Stomach (tissue), 19 donors: ENCODE results near the gene DOCK1. TPM values are rescaled to one million over a fixed set of nuclear protein-coding genes. Genes with fewer than 3 reads are reported as not detected.

Experiments
- DNase-seq, 2 donors: peaks; one replicate each; pipeline versions ENCODE4 v3.0.0 to v3.0.0-alpha.2; 2013 to 2019
- H3K27ac ChIP-seq, 5 donors: fragments of 200-600 bp in 4 of 5; sonication (generic) in 4 of 5; one replicate each; pipeline ENCODE4 v1.5.1; 2013 to 2019; ENCODE audit warnings: mild to moderate bottlenecking in 1 of 5, moderate library complexity in 1 of 5
- H3K27me3 ChIP-seq, 3 donors: fragments of 200-600 bp; sonication (generic); one replicate each; pipeline ENCODE4 v1.5.1; 2017 to 2019; ENCODE audit warnings: mixed run types in 1 of 3
- H3K36me3 ChIP-seq, 4 donors: fragments of 200-600 bp; sonication (generic); 1 replicate in 3 of 4; 2 replicates in 1 of 4; pipeline ENCODE4 v1.5.1; 2016 to 2019
- H3K4me1 ChIP-seq, 4 donors: fragments of 200-600 bp; sonication (generic); one replicate each; pipeline ENCODE4 v1.5.1; 2016 to 2019
- H3K4me3 ChIP-seq, 4 donors: fragments of 200-600 bp; sonication (generic) in 3 of 4; one replicate each; pipeline ENCODE4 v1.5.1; 2016 to 2019; ENCODE audit warnings: mild to moderate bottlenecking in 1 of 4
- H3K9me3 ChIP-seq, 4 donors: fragments of 200-600 bp; sonication (generic); one replicate each; pipeline ENCODE4 v1.5.1; 2016 to 2019
- CTCF ChIP-seq, 7 experiments: fragments of 450-650 bp in 4 of 7; fragments of 200-600 bp in 3 of 7; sonication (generic) in 3 of 7; IDR thresholded peaks; one replicate each; pipeline ENCODE4 v1.5.1; 2016 to 2019; ENCODE audit warnings: antibody characterized with exemption in 7 of 7, control low read depth in 2 of 7, mild to moderate bottlenecking in 1 of 7
- EP300 ChIP-seq: sonication (generic); formaldehyde crosslinking; IDR thresholded peaks from one replicate; pipeline ENCODE4 v1.6.1; 2017; ENCODE audit warnings: antibody characterized with exemption
- POLR2A ChIP-seq, 4 donors: fragments of 450-650 bp; IDR thresholded peaks; one replicate each; pipeline ENCODE4 v1.6.1; 2016; ENCODE audit warnings: antibody characterized with exemption in 4 of 4, control low read depth in 2 of 4, mild to moderate bottlenecking in 1 of 4, moderate library complexity in 1 of 4
- POLR2AphosphoS5 ChIP-seq, 3 donors: sonication (generic); formaldehyde crosslinking; IDR thresholded peaks; one replicate each; pipeline ENCODE4 v1.6.1; 2016; ENCODE audit warnings: antibody characterized with exemption in 3 of 3
- WGBS, 5 donors: extraction: QIAGEN DNeasy Blood & Tissue Kit in 3 of 5; methylation state at CpG; one replicate each; pipeline versions ENCODE4 v1.1.5 to v1.1.7; 2013 to 2018; 5-methylcytosine and 5-hydroxymethylcytosine counted together
- intact Hi-C: fragments of 100-400 bp; cut with DNase I; formaldehyde crosslinking; loops from one replicate; pipeline ENCODE4 v1.15.1; 2023; ENCODE audit warnings: low total_unique reads
- long read RNA-seq, 10 donors: transcript quantifications; one replicate each; lab custom pipeline, GENCODE V29; 2026
- polyA plus RNA-seq, 3 donors: library from polyadenylated mRNA; stranded (reverse); fragments of 200-250 nt; gene quantifications; one replicate each; pipeline ENCODE4 v1.2.3, GENCODE V29; 2013
- total RNA-seq, 5 donors: library from RNA; depleted of rRNA; stranded (reverse); fragments of >200 nt; gene quantifications; one replicate each; pipeline versions ENCODE4 v1.1.0 to v1.2.3, GENCODE V29; 2014 to 2016
- donor health status: healthy with polysubstance abuse.
- donor health status: Bipolar disorder and iron deficiency.
- donor health status: healthy.

DOCK1 gene
- total RNA-seq (100 to 1,000 TPM in 1 of 5 donors, 10 to 100 TPM in 4; 30.0 to 114 (median 40.3) TPM), polyA plus RNA-seq (10 to 100 TPM in 2 of 3 donors, 1 to 10 TPM in 1; 8.4 to 15.6 (median 11.1) TPM)
- long read RNA-seq, donor 1, result 0 reads
- long read RNA-seq, donor 2, result 0 reads
- long read RNA-seq, donor 3, full-length matches to known transcripts, result 1 of 1 reads
- long read RNA-seq, donor 3, partial matches to known transcripts, result 0 of 1 reads
- long read RNA-seq, donor 3, other reads (novel, unspliced or antisense), result 0 of 1 reads
- long read RNA-seq, donor 4, result 0 reads
- long read RNA-seq, donor 5, full-length matches to known transcripts, result 1 of 1 reads
- long read RNA-seq, donor 5, partial matches to known transcripts, result 0 of 1 reads
- long read RNA-seq, donor 5, other reads (novel, unspliced or antisense), result 0 of 1 reads
- long read RNA-seq, donor 6, full-length matches to known transcripts, result 4 of 10 reads
- long read RNA-seq, donor 6, partial matches to known transcripts, result 6 of 10 reads
- long read RNA-seq, donor 6, other reads (novel, unspliced or antisense), result 0 of 10 reads
- long read RNA-seq, donor 7, result 0 reads
- long read RNA-seq, donor 8, full-length matches to known transcripts, result 1 of 1 reads
- long read RNA-seq, donor 8, partial matches to known transcripts, result 0 of 1 reads
- long read RNA-seq, donor 8, other reads (novel, unspliced or antisense), result 0 of 1 reads
- long read RNA-seq, donor 9, full-length matches to known transcripts, result 2 of 2 reads
- long read RNA-seq, donor 9, partial matches to known transcripts, result 0 of 2 reads
- long read RNA-seq, donor 9, other reads (novel, unspliced or antisense), result 0 of 2 reads
- long read RNA-seq, donor 10, result 0 reads

GRCh38 chr10:126904818-126905701, at the start of gene DOCK1:
TSS of gene DOCK1 (plus strand) at chr10:126905428. CDS start at chr10:126905518, 90 bp downstream.
- no peaks in the 10 kb centered on the region for H3K9me3 ChIP-seq
- TF ChIP-seq POLR2AphosphoS5 (IDR thresholded peaks at IDR 0.05) (peak in 2 of 3 donors; percentile 28 to 48), EP300 (no peak), POLR2A (IDR thresholded peaks at IDR 0.05) (no peak), CTCF (IDR thresholded peaks at IDR 0.05) (no peak)
- peaks cover 0 to 14% (median 0%) of the 10 kb centered on the region in 3 donors for H3K27me3 ChIP-seq
- peak within 1 kb of the TSS; percentile 69 to 88 (median 81) for H3K4me3 ChIP-seq
- DNase-seq, result peak; percentile 67 to 93
- H3K4me1 ChIP-seq, result peaks cover 18 to 51% (median 24%) of the 10 kb centered on the region in 4 donors
- H3K36me3 ChIP-seq, result no peaks in the 10 kb centered on the region
- intact Hi-C loops, result no loop called here
- H3K27ac ChIP-seq, result peak within 1 kb of the TSS; percentile 81 to 87 (median 85)
- WGBS, 5 donors, result 0 to 3% (median 2%) methylated on average over 38 to 108 of the region's 108 CpGs

- TF ChIP-seq EP300 (no peak), POLR2AphosphoS5 (IDR thresholded peaks at IDR 0.05) (no peak), CTCF (IDR thresholded peaks at IDR 0.05) (no peak), POLR2A (IDR thresholded peaks at IDR 0.05) (no peak)
- no peak for DNase-seq
- no peaks in the 10 kb centered on the region for H3K36me3 ChIP-seq
- 87 to 90% (median 88%) methylated on average over 7 to 8 of the region's 8 CpGs for WGBS, 5 donors
- H3K4me1 ChIP-seq, result no peaks in the 10 kb centered on the region
- H3K4me3 ChIP-seq, result no peak overlapping the region
- H3K27me3 ChIP-seq, result no peaks in the 10 kb centered on the region
- H3K27ac ChIP-seq, result no peak overlapping the region
- H3K9me3 ChIP-seq, result peaks cover 0 to 10% (median 9%) of the 10 kb centered on the region in 4 donors
- intact Hi-C loops, result no loop called here
Observed at GRCh38 chr10:126857178-126857806, 47.9 kb upstream of the DOCK1 start.

GRCh38 chr10:126867567-126868365, 37.5 kb upstream of the DOCK1 start:
- H3K27ac ChIP-seq, result no peak overlapping the region
- H3K4me3 ChIP-seq, result no peak overlapping the region
- H3K9me3 ChIP-seq, result peaks cover 0 to 4% (median 0%) of the 10 kb centered on the region in 4 donors
- no peaks in the 10 kb centered on the region for H3K27me3 ChIP-seq
- DNase-seq, result no peak
- no peaks in the 10 kb centered on the region for H3K36me3 ChIP-seq
- no peaks in the 10 kb centered on the region for H3K4me1 ChIP-seq
- intact Hi-C loops, result no loop called here
- WGBS, 5 donors, result 79 to 83% (median 80%) methylated on average over 9 of the region's 9 CpGs
- TF ChIP-seq POLR2A (IDR thresholded peaks at IDR 0.05) (no peak), POLR2AphosphoS5 (IDR thresholded peaks at IDR 0.05) (no peak), CTCF (IDR thresholded peaks at IDR 0.05) (no peak), EP300 (no peak)
